SIG-M5 treated with dmso at 0.1 percent for 504 hours (cell line): ENCODE results near the gene KIF21B.

ENCODE experiments used
- DNase-seq: peaks from one replicate; lab custom pipeline; 2025; ENCODE audit not compliant: unreplicated experiment; lab: John Stamatoyannopoulos, UW

Gene KIF21B

DNA sequence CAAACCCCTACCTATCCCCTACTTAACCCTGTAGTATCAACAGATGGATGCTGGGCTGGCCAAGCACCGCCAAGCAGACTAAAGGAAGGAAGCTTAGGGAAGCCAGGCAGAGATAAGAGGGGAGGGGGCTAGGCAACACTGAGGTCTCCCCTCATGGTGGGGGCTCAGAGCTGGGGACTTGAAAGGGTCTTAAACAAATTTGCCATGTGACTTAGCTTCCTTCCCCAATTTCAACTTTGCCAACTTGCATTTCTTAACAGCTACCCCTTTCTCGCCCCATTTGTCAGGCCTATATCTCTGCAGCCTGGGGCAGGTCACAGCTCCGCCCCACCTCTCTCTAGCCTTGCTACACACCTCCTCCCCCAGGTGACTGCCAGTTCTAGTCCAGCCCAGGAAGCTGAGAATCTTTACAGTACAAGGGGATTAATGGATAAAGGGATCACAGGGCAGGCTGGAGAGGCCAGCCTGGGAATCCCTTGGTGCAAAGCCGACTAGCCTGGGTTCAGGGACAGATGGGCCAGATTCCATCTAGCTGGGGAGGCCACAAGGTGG is 3.4 kb downstream of the KIF21B start:
- DNase-seq, result peak; percentile 86

DNA sequence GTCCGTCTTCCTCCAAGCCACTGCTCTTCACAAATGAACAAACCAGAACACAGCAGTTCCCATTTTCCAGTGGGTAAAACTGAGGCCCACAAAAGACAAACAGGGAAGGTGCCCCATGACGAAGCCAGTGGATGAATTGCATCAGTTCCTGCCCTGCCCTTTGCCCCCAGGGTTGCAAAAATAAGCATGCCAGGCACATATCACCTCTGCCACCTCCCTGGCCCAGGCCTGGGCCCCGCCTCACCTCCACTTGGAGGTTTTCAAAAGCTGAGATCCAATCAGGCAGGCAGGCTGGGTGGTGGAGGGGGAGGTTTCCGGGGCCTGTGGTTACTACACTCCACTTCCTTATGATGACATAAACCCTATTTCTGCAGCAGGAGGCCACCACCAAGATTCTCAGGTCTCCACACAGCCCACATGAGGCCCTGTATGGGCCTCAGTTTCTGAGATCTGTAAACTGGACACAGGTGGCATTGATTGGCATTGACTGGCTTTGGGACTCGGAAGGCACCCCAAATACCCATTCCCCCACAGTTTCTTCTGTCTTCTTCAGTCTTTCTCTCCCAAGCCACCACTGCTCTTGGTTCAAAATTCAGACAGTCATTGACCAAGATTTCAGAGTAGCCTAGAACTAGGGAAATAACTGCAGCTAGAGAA is 4.1 kb downstream of the KIF21B start:
- peak; percentile 99 for DNase-seq

DNA sequence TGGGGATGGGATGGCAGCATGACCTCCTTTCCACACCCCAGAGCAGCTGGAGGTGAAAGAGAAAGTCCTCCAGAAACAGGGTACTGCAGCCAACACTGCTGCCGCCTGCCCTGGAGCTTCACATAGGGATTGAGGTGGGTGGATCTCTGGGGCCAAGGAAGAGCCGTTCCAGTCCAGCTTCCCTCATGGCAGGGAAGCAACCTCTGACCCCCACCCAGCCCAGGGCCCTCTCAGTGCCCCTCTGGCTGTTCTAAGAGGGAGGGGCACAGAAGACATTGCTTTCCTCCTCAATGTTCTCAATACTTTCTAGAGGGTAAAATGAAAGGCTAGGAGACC is 5.7 kb downstream of the KIF21B start:
- no peak for DNase-seq

DNA sequence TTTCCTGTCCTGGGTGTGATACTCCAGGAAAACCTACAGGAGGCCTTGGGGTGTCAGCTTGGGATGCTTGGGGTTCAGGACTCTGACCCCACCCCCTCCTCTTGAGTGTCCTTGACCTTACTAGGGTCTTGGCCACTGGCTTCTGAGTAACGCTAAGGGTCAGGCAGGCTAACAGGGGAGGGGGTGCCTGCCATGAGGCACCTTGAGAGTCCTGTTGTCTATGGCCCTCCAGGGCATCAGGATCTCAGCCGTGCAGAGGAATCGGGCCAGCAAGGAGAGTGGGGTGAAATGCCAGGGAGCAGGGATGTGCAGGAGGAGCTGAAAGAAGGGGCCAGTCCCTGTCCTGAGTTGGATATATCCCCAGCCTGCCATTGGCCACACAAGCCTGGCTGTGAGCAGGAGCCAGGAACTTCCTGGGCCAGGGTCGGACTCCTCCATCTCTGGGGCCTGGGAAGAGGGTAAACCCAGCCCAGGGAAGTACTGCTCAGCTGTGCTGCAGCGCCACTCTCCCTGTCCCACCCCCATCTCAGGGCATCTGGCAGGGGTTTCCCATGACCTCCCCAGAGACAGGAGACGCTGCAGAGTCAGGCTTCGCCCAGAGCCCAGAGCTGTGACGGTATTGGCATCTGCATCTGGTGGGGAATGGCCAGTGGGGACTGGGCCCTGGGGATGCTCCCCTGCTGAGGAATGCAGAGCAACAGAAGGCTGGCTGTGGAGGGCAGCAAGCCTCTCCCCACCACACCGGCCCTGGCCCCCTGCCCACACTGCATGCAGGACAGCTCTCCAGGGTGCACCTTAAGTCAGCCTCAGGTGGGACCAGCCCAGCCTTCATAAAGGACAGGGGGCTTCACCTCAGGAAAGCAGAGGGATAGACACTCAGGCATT is 6.3 kb downstream of the KIF21B start:
- DNase-seq, result no peak

DNA sequence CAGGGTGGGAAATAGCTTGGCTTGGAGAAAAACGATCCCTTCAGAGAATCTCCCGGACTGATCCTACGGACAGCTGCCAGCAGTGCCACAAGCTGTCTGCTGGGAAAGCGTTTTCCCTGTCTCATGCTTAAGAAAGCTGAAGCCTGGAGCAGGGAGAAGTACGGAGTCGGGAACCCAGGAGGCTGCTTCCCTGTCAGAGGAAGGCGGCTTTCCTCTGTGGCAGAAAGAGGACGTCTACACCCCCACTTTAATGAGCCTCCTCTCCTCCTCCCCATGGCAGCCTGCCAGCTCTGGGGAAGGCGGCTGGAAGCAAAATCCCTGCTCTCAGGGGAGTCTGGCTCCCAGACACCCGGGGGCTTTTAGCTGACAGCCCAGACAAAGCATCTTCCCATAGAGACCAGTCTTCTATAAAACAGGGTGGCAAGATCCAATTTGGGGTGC is 7.3 kb downstream of the KIF21B start:
- DNase-seq, result no peak

DNA sequence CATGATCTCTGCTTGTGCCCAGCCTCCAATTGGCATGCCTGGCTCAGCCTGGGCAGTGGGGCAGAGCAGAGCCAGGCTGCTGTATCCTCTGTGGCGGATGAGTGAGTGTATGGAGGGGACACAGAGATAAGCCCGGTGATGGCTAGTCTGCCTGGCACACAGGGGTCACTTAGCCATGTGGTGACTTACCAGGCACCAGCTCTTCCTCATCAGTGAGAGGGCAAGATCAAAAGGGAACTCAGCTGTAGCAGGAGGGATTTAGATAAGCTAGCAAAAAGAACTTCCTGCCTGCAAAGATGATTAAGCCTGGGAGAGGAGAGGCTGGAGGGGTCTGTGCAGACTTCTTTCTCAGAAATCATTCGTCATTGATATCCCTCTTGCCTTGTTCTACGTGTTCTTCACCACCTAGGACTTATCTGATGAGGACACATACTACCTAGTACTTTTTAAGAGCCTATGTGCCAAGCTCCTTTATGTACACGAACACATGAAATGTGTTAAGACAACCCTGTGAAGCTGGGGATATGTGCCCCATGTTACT is 7.9 kb downstream of the KIF21B start:
- peak; percentile 20 for DNase-seq

DNA sequence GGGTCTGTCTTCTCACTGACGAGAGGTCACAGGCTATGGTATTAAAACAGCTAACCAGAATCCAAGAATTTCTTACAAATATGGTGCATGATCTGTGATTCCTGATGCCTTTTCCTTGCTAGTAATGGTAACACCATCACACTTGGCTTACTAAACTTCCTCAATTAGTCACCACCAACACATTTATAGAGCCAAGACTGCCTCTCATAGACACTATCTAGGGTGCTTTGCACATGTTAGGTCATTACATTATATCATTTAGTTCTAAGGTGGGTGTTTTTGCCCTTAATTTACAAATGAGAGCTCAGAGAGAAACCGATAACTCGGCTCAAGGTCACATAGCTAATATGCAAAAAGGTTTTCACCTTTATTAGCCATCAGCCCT is 8.7 kb downstream of the KIF21B start:
- peak; percentile 34 for DNase-seq

DNA sequence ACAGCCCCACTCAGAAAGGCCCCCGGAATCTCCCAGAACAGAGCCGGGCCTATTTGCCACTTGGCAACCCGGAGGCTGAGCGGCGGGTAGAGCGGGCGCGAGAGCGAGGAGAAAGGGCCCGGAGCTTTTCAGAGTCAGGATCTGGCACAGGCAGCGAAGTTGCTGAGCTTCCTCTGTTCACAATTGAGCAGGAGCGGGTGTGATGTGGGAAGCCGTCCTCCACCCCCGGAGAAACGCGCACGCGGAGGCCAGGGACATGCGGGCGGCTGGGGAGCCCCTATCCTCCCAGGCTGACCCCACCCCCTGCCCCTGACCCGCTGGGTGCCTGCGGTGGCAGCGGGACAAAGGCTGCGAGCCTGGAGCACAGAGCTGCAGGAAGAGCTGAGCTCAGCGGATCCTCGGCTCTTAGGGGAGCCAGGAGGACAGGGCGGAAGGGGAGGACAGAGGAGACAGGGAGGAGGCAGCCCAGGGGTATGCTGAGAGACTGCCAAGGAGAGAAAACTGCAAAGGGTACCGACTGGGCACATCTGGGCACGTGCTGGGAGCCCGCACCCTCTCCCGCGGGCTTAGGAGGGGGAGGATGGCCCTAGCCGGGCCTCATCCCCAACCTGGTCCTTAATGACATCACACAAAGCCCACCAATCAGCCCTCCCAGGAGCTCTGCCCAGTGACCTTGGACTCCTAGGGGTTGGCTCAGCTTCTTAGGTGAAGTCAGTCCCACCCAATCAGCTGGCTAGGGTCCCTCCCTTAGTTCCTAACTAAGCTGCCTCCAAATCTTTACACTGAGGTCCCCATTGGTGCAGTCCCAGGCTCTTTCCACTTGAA is 9.3 kb downstream of the KIF21B start:
- no peak for DNase-seq

DNA sequence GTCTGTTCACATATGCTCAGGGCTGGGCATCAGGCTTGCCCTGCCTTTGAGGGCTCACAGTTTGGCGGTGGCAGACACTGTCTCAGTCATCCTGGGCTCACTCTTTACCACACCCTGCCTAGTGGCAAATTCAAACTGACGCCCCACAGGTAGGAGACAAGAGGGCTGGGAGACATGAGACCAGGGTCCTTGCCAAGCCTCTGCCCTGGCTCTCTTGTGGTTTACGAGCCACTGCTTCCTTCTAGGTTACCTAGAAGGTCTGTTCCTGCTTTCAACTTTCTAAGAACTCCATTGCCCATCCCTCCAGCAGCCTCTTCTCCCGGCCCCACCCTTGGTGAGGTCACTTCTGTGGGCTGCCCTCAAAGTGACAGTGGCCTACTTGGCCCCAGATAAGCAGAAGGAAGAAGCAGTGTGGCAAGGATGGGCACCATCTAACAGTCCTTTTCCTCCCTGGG is 10.5 kb downstream of the KIF21B start:
- peak; percentile 68 for DNase-seq

DNA sequence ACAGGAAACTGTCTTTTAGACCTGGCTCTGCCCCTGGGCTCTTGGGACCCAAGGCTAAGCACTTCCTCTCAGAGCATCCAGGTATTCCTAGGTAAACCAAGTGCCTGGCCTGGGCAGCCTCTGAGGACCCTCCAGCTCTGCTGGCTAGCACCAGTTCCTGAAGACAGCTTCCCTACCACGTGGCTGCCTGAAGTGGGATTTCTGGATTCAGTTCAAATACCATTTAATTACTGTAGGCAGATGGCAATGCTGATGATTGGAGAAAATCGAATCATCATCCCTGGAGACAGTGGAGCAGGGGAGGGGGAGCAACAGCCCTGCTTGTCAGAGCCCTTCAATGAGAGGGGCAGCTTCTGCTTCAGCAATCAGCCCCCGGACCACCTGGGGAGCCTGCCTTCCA is 11.9 kb downstream of the KIF21B start:
- no peak for DNase-seq

DNA sequence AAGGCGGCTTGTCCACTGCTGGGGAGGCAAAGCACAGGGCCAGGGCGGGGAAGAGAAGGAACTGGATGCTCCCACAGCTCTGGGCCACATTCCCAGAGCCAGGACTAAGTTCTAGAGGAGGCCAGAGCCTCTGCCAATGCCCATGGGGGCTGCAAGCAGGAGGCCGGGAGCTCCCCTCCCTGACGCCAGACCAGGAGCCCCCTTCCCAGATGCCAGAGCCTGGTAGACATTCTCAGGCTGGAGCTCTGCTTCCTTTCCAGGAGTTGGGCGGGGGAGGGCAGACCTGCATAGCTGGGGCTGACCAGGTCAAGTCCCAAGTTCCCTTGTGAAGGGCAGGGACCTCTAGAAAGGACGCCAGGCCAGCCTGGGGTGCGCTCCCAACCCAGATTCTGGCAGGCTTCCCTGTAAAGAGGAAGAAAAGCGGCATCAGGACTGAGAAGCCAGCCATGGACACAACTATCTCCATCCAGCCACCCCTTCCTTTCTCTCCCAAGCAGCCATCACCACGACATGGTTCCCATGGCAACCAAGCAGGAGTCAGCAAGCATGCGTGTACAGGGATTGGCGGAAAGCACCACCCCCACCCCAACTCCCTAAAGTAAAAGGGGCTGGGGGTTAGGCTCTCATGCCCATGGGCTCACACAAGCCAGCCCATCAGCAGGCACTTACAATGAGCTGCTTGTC is 13.4 kb downstream of the KIF21B start:
- no peak for DNase-seq

DNA sequence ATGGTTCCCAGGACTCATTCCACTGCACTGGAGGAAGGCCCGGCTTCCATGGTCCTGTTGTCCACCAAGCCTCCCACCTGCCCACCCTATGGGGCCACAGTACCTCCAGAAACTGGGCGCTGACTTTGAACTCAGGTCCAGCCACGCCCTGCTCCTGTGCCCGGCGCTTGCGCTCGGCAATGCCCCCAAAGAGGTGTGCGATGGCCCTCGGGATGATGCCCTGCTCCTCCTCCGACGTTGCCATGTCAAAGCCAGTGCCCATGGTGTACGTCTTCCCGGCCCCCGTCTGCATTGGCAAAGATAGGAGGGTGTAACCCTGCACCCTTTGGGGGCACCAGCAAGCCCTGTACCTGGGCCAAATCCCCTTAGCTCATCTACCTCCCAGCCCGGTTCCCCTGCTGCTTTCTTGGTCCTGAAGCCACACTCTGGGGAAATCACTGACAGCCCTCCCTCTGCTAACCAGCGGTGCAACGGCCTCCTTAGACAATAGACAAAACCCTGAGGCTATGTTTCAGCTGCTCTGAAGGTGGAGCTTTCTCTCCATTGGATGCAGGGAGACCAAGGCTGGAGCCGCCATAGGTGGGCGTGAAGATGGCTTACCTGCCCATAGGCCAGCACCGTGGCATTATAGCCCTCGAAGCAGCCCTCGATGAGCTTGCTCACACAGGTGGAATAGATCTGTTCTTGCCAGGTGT is 14.7 kb downstream of the KIF21B start:
- no peak for DNase-seq

DNA sequence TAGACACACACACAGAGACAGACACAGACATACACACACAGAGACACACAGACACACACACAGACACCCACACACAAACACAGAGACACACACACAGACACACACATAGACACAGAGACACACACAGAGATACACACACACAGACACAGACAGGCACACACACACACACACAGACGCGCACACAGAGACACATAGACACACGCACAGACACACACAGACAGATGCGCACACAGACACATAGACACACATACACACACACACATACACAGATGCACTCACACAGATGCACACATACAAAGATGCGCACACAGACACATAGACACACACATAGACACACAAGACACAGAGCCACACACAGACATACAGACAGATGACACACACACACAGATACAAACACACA is 16.0 kb downstream of the KIF21B start:
- DNase-seq, result no peak

DNA sequence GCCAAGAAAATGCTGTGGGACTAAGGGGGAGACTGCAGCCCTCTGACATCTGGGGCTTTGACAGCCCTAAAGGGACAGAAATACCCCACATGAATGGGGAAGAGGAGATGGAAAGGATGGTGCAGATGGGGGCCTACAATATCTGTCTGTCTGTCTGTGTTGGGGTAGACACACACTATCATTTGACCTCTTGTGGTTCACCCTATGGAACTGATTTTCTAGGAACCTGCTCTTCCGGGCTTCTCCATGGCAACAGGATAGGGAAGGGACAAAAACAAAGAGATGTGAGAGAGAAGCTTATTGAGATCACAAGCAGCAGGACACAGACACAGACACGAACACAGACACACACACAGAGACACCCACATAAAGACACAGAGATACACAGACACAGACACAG is 17.1 kb downstream of the KIF21B start:
- no peak for DNase-seq

DNA sequence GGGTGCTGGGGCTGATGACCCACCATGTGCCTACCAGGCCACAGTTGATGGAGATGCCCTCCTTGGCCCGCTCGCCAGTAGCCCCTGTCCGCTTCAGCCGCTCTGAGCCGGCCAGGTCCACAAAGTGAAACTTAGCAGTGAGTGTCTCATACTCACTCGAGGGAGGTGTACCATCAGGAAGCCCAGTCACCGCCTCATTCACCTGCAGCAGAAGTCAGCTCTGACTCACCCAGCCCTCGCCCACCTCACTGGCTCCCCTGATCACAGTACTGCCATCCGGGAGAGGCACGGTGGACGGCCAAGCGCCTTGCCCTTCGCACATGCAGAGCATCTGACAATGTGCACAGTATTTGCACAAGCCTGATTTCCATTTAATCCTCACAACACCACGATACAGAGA is 18.8 kb downstream of the KIF21B start:
- no peak for DNase-seq

DNA sequence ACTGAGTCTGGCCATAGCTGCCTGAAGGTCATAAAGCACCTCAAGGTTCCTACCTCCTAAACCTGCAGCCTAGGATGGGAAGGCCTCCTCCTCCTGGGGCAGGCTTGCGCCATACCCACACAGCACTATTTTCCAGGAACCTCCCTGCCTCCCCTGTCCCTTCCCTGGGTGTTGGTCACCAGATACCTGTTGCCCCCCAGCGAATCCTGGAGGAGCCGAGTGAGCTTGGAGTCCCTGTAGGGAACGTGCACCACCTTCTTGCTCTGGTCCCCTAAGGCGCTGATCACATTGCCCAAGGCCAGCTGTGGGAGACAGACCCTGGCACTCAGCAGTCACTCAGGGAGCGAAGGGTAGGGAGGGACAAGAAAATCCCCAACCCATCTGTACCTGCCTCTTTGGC is 19.4 kb downstream of the KIF21B start:
- DNase-seq, result no peak

DNA sequence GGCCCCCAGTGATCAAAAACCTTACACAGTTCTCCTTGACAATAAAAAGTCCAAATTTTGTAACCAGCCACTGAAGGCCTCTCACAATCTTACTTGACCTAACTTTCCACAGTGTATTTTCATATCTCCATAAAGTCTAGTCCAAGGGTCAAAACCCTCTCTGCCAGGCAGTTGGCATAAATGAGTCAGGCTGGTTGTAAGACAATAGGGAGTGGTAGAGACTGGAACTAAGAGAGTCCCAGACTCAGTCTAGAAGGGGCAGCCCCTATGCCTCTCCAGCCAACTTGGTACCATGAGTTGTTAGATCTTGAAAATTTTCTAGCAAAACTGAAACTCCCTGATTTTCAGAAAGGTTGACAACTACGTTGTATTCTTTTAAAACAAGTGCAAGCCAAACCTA is 21.0 kb downstream of the KIF21B start:
- no peak for DNase-seq

DNA sequence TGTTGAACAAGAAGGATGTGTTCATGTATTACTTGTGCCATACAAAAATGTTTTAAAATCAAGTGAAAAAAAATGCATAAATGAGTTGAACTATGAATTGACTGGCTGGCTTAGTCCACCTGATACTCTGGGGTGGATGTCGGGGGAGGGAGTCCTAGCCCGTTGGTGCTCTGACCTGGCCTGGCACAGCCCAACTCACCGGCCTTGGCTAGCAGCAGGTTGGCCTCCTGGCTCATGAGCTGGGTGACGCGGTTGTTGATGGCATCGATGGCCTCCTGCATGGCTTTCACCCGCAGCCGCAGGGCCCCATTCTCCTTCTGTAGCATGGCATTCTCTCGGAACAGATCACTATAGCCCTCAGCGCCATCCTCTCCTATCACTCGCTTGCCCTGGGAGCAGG is 21.6 kb downstream of the KIF21B start:
- no peak for DNase-seq

DNA sequence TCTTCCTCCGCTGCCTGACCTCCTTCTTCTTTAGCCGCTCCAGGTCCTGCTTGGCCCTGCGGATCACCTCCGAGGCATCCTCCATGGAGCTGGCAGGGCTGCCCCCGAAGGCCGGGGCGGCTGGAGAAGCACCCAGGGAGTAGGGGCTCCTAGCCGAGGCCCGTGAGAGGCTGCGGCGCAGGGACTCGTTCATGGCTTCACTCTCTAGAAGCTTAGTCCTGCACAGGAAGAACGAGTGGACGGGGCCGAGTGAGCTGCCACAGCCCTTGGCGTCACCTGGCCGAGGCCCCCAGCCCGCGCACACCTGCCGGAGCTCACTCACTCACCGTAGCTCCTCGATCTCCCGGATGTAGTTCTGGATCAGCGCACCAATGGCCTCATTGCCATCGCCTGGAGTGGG is 23.1 kb downstream of the KIF21B start:
- DNase-seq, result no peak

DNA sequence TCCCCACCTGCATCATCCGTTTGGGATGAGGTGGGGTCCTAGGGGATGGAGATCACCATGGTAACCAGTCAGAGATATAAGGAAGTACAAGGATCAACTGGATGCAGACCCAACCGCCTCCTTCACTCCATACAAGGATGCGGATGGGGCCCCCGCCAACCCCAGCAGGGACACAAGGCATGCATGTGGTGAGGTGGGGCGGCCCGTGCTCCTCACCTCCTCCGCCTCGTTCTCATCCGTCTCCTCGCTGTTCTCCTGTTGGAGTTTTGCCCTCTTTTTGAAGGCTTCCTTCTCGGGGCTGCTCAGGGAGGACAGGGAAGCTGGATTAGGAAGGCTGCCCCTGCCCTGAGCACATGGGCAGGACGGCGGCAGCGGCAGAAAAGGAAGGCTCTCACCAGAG is 23.8 kb downstream of the KIF21B start:
- no peak for DNase-seq
